GM12891 (cell line): ENCODE data around the gene RIMS4.
"Not testable (repeated sequence)": the region's sequence is repeated elsewhere in the genome, so short reads cannot be mapped to it uniquely, and the experiment has no call there.

ENCODE experiments used
- DNase-seq: peaks from one replicate; pipeline ENCODE4 v3.0.0; 2011; ENCODE audit warnings: low spot score; ENCODE audit not compliant: insufficient read length
- FAIRE-seq: peaks from 2 replicates; lab custom pipeline; 2011; peaks lifted over from hg19 to GRCh38; lab: Jason Lieb, UNC
- PAX5 ChIP-seq: IDR thresholded peaks from 2 replicates; pipeline ENCODE4 v1.6.1; 2011; ENCODE audit warnings: low read length, moderate library complexity, mild to moderate bottlenecking; ENCODE audit not compliant: insufficient read depth, severe bottlenecking
- POLR2A ChIP-seq: IDR thresholded peaks from 2 replicates; pipeline ENCODE4 v1.6.1; 2011; ENCODE audit warnings: low read depth, low read length, control low read depth
- POLR2AphosphoS5 ChIP-seq: IDR thresholded peaks from 2 replicates; pipeline ENCODE4 v1.6.1; 2011; ENCODE audit warnings: low read depth, low read length, control low read depth
- POU2F2 ChIP-seq: IDR thresholded peaks from 2 replicates; pipeline ENCODE4 v1.6.1; 2011; ENCODE audit warnings: low read depth, mild to moderate bottlenecking, control low read depth, low read length, moderate library complexity
- SPI1 ChIP-seq: IDR thresholded peaks from 2 replicates; pipeline ENCODE4 v1.6.1; 2011; ENCODE audit warnings: low read depth, low read length, control low read depth
- TAF1 ChIP-seq: IDR thresholded peaks from 2 replicates; pipeline ENCODE4 v1.6.1; 2011; ENCODE audit warnings: low read depth, low read length, control low read depth

Gene RIMS4

DNA sequence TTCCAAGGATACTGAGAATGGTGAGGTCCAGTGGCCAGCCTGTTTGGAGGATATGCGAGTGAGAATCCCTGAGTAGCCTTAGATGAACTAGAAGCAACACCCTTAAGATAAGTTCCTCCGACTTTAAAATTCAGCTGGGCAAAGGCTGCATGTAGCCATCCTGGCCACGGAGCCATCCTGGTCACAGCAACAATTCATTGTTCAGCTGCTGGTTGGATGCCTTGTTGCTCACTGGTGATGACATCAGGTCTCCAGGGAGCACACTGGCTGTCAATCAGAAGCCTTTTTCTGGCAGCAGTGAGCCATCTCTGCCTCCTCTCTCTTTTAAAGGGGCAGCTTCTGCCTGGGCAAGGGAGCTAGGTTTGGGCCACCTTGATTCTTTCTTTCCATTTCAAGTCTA lies 22.4 kb upstream of the RIMS4 start:
- DNase-seq (no peak), FAIRE-seq (no peak)
- TF ChIP-seq TAF1 = no peak

DNA sequence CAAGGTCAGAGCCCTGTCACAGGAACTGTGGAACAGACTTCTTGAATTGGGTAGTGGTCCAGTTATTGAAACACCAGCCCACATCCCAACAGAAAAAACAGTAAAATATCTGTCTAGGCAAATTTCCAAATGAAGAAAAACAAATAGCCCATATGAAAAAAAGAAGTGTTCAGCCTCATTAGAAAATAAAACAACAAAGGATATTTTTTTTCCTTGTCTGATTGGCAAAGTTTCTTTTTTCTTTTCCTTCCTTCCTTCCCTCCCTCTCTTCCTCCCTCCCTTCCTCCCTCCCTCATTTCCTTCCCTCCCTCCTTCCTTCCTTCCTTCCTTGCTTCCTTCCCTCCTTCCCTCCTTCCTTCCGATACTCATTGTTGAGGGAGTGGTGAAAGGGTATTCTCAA lies 20.6 kb upstream of the RIMS4 start:
- no peak for TF ChIP-seq POLR2AphosphoS5
- no peak for TF ChIP-seq POU2F2
- no peak for TF ChIP-seq SPI1
- TF ChIP-seq POLR2A = no peak
- no peak for TF ChIP-seq PAX5
- TF ChIP-seq TAF1 = no peak
- FAIRE-seq (no peak), DNase-seq (no peak)

DNA sequence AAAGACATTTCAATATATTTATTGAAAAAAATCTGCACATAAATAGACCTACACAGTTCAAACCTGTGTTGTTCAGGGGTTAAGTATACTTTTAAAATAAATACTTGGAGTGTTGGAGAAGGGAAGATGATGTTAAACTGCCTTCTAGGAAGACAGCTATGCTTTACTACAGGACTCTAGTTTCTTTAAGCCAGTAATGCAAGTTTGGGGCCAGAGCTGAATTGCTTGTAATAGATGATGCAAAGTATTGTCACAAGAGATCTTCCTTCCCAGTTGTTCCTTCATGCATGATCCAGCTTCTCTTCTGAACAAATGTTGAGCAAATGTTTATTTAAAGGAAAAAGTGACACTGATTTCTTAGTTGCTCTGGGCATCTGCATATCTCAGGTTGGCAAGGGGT lies 20.2 kb upstream of the RIMS4 start:
- TF ChIP-seq POLR2A (no peak), TAF1 (no peak), POLR2AphosphoS5 (no peak), SPI1 (no peak), POU2F2 (no peak)
- FAIRE-seq (no peak), DNase-seq (no peak)

DNA sequence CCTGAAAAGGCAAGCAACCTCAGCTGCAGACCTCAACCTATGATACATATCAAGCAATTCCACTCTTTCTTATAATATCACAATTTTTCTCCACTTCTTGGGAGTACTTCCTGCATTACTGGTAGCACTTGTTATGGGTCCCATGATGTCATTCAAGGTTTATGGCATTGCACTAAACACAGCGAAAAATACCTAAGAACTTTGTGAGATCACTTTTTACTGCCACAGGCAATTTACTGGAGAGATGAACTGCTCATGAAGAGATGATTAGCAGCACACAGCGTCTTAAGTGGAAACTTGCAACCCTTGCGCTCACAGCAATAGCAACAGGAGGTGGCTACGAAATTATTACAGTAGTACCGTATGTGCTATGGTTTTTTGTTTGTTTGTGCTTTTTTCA lies 19.3 kb upstream of the RIMS4 start:
- FAIRE-seq = no peak
- DNase-seq = no peak

DNA sequence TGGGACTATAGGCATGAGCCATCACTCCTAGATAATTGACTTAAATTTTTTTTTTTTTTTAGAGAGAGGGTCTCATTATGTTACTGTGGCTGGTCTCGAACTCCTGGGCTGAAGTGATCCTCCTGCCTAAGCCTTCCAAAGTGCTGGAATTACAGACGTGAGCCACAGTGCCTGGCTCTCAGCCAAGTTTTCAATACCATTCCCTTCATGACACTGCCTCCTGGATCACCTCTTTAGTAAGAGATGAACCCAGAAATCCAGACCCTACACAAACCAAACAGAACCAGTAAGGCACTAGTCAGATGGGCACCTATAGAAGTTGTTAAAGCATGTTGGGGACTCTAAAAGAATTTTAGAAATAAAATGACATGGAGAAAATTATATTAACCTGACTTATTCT lies 18.3 kb upstream of the RIMS4 start:
- FAIRE-seq = no peak
- TF ChIP-seq POLR2AphosphoS5 (no peak), TAF1 (no peak), POU2F2 (no peak), POLR2A (no peak)
- no peak for DNase-seq

More for the DNA sequence above, 19.3 kb upstream of the RIMS4 start:
- TF ChIP-seq PAX5 (no peak), POU2F2 (no peak), POLR2A (no peak), POLR2AphosphoS5 (no peak)

DNA sequence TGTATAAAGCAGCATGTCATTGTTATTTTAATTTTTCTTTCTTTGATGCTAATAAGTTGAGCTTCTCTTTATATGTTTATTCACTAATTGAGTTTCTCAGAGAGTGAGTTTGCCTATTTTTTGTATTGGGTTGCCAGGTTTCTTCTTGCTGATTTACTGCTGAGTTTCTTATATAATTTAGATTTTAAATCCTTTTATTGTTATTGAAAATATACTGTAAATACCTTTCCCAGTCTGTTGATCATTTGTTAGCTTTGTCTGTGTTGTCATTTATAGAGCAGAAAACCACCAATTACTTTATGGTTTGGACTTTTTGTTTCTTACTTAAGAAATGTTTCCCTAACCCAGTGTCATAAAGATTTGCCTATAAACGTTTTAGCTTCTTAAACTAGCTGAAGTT lies 17.1 kb upstream of the RIMS4 start:
- no peak for DNase-seq
- FAIRE-seq = no peak

DNA sequence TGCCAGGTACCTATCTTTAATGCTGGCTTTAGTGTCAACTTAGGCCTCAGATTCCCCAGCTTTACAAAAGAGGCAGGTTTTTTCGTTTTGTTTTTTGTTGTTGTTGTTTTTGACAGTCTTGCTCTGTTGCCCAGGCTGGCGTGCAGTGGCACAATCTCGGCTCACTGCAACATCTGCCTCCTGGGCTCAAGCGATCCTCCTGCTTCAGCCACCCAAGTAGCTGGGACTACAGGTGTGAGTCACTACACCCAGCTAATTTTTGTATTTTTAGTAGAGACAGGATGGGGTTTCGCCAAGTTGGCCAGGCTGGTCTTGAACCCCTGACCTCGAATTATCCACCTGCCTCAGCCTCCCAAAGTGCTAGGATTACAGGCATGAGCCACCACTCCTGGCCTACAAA lies 11.2 kb upstream of the RIMS4 start:
- not testable (repeated sequence) for FAIRE-seq, DNase-seq

More for the DNA sequence above, 17.1 kb upstream of the RIMS4 start:
- no peak for TF ChIP-seq TAF1
- no peak for TF ChIP-seq SPI1
- TF ChIP-seq POU2F2 = no peak
- TF ChIP-seq PAX5 = no peak
- TF ChIP-seq POLR2A = no peak
- TF ChIP-seq POLR2AphosphoS5 = no peak

DNA sequence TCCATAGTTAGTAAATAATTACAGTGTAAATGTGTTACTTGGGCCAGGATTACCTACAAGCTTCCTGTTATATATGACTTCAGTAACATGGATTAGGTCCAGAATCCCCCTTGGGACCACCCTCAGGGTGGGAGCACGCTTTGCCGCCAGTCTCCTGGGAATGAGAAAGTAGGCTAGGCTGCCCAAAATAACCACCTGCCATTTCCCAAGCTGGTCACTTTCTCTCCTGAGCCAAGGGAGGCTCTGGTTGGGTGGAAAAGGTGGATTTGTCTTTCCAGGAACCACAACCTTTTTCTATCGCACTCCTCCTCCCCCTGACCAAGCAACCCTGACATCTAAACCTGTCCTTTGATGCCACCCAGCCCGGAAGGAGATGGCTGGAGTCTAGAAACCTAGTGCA lies 9.6 kb upstream of the RIMS4 start:
- TF ChIP-seq TAF1 (no peak), POLR2A (no peak), POU2F2 (no peak), SPI1 (no peak), POLR2AphosphoS5 (no peak)
- DNase-seq (no peak), FAIRE-seq (no peak)

DNA sequence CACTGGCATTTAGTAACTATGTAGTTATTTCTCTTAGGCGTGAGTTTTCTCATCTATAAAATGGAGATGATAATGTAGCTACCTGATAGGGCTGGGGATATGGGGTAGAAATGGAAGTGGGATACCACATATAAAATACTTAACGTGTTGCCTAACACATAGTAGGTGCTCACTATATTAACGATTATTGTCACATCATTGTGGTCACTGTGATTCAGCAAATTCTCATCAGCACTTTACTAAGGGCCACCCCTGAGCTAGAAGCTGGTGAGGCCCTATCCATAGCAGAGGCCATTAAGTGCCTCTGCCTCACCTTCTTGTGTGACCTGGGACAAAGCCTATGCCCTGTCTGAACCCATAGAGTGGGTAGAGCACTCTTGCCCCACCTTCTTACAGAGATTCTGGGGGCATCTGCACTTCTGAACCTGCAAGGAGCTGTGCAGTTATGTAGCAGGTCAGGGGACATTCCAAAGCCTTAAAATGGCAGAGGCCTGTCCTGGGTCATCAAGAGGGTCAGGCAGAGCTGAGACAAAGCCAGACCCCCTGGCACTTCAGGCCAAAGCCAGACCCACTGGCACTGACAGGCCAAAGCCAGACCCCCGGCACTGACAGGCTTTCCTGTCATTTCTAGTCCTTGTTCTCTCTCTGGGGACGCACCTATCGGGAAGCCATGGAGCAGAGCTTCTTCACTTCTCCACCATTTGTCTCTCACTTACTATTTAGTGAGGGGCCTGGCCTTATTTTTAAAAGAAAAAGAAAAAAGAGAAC lies 7.0 kb upstream of the RIMS4 start:
- no peak for FAIRE-seq
- no peak for DNase-seq
- no peak for TF ChIP-seq POLR2AphosphoS5
- TF ChIP-seq SPI1 = no peak
- no peak for TF ChIP-seq PAX5

DNA sequence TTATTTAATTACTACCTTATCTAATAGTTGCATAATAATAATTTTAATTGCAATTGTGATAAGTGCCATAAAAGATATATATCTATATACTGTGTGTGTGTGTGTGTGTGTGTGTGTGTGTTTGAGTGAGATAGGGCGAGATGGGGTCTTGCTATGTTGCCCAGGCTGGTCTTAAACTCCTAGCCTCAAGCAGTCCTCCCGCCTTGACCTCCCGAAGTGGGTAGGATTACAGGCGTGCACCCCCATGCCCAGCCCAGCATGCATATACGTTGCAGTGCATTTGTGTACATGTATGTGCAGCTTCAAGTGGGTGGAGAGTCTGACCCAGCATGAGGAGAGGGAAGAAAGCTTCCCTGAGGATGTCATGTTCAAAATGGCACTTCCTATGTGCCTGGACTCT lies 4.6 kb upstream of the RIMS4 start:
- FAIRE-seq = no peak
- TF ChIP-seq TAF1 (no peak), POLR2AphosphoS5 (no peak), SPI1 (no peak), POLR2A (no peak), PAX5 (no peak), POU2F2 (no peak)
- DNase-seq = no peak

DNA sequence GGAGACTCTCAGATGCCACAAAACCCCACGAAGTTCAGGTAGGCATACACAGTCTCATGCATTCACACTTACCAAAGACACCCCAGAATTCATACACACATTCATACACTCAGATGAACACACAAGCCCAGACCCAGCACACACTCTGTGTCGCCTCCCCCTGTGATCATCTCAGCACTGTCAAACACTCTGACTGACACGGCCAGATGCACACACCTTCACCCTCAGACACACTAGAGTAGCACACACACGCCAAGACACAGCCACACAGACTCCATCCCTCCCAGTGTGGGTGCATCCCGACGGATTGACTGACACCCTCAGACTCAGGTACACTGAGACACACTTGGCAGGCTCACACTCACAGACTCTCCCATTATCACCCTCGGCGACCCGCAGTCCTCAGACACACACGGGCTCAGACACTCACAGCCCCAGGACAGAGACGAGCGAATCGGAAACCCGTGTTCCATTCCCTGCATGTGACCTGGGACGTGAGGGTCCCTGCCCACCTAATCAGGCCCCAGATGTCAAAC lies 872 bp upstream of the RIMS4 start:
- TF ChIP-seq POU2F2 = no peak
- no peak for TF ChIP-seq POLR2AphosphoS5
- no peak for TF ChIP-seq PAX5
- TF ChIP-seq TAF1 = no peak
- TF ChIP-seq SPI1 = no peak
- no peak for TF ChIP-seq POLR2A
- FAIRE-seq (no peak), DNase-seq (no peak)
